GM12801 (cell line): ENCODE results near the gene ADGRV1.

Experiments
- CTCF ChIP-seq: IDR thresholded peaks from one replicate; pipeline ENCODE4 v1.5.1; 2011; ENCODE audit warnings: control low read depth; ENCODE audit not compliant: insufficient read length; ENCODE audit errors: extremely low read depth

ADGRV1 gene

GRCh38 chr5:91058155-91058554 lies 499.6 kb downstream of the ADGRV1 start:
- TF ChIP-seq CTCF: no peak

GRCh38 chr5:91058575-91058974 lies 500.0 kb downstream of the ADGRV1 start:
- no peak for TF ChIP-seq CTCF

- no peak for TF ChIP-seq CTCF
Measured at GRCh38 chr5:91059409-91059808, 500.8 kb downstream of the ADGRV1 start.

GRCh38 chr5:91061094-91061493 lies 502.5 kb downstream of the ADGRV1 start:
- no peak for TF ChIP-seq CTCF

- TF ChIP-seq CTCF: no peak
Measured at GRCh38 chr5:91061946-91062562, 503.5 kb downstream of the ADGRV1 start.

GRCh38 chr5:91065496-91065895 lies 506.9 kb downstream of the ADGRV1 start:
- no peak for TF ChIP-seq CTCF

GRCh38 chr5:91069364-91069763 lies 510.8 kb downstream of the ADGRV1 start:
- TF ChIP-seq CTCF: no peak
